ENCODE data around the gene RFX7. TPM values are rescaled to one million over a fixed set of nuclear protein-coding genes. Genes with fewer than 3 reads are reported as not detected.
A peak's percentile ranks its signal among the peaks of the same experiment; 100 is the strongest.
"Not testable (repeated sequence)": the region's sequence is repeated elsewhere in the genome, so short reads cannot be mapped to it uniquely, and the experiment has no call there.

The RFX7 gene
- total and polyA plus RNA-seq, 4 experiments from 2014 or later, result 0.30 to 37.5 (median 19.7) TPM

- peaks cover 21 to 45% (median 42%) of the 10 kb centered on the region in 4 donors for H3K4me1 Mint-ChIP-seq
- peaks cover 3 to 32% (median 16%) of the 10 kb centered on the region in 8 donors for H3K9me3 Mint-ChIP-seq
- H3K9me3 ChIP-seq (ENCODE audit: control insufficient read depth in 1 of 2, low read length in 2 of 2); H3K27ac Mint-ChIP-seq; H3K4me3 Mint-ChIP-seq; H3K4me1 ChIP-seq (ENCODE audit: insufficient read depth, low read length); H3K36me3 ChIP-seq (ENCODE audit: insufficient read depth, low read length); POLR2A ChIA-PET (ENCODE audit: partially characterized antibody); H3K27ac ChIP-seq (ENCODE audit: low read depth, low read length); DNase-seq; H3K27me3 Mint-ChIP-seq; H3K27me3 ChIP-seq (ENCODE audit: insufficient read depth, low read length); CTCF ChIA-PET (ENCODE audit: partially characterized antibody); H3K4me3 ChIP-seq (ENCODE audit: low read length in 2 of 2): not testable (repeated sequence)
- intact Hi-C loops (cut with micrococcal nuclease), result loop anchor here (5.0 kb wide), 1 partner anchor 33 kb away; no protein-coding TSS in a partner anchor
- H3K36me3 Mint-ChIP-seq, result peaks cover 33 to 39% of the 10 kb centered on the region in 2 donors
Measured at GRCh38 chr15:56154768-56155167, 88.9 kb downstream of the RFX7 start.

GRCh38 chr15:56150204-56150603 lies 93.5 kb downstream of the RFX7 start:
- no peak overlapping the region for H3K4me3 Mint-ChIP-seq
- H3K27me3 Mint-ChIP-seq, result no peaks in the 10 kb centered on the region
- ChIA-PET POLR2A (ENCODE audit: partially characterized antibody) (no interaction called here), CTCF (ENCODE audit: partially characterized antibody) (no interaction called here)
- Histone ChIP-seq H3K27ac (ENCODE audit: low read depth, low read length) (no peak overlapping the region), H3K4me3 (ENCODE audit: low read length in 2 of 2) (no peak overlapping the region), H3K27me3 (ENCODE audit: insufficient read depth, low read length) (no peaks in the 10 kb centered on the region), H3K9me3 (ENCODE audit: control insufficient read depth in 1 of 2, low read length in 2 of 2) (no peaks in the 10 kb centered on the region), H3K36me3 (ENCODE audit: insufficient read depth, low read length) (no peaks in the 10 kb centered on the region), H3K4me1 (ENCODE audit: insufficient read depth, low read length) (no peaks in the 10 kb centered on the region)
- H3K4me1 Mint-ChIP-seq, result peaks cover 36 to 64% (median 54%) of the 10 kb centered on the region in 4 donors
- H3K36me3 Mint-ChIP-seq, result peaks cover 42 to 44% of the 10 kb centered on the region in 2 donors
- intact Hi-C loops (cut with micrococcal nuclease), result loop anchor here (5.0 kb wide), 1 partner anchor 37 kb away; no protein-coding TSS in a partner anchor
- no peak overlapping the region for H3K27ac Mint-ChIP-seq
- no peak for DNase-seq
- H3K9me3 Mint-ChIP-seq, result peaks cover 3 to 22% (median 14%) of the 10 kb centered on the region in 8 donors

- H3K4me3 ChIP-seq (ENCODE audit: low read length in 2 of 2), result no peak overlapping the region
- CTCF ChIA-PET (ENCODE audit: partially characterized antibody), result no interaction called here
- Mint-ChIP-seq H3K9me3 (peaks cover 0 to 5% (median 0%) of the 10 kb centered on the region in 8 donors), H3K4me1 (peaks cover 25 to 52% (median 41%) of the 10 kb centered on the region in 4 donors), H3K4me3 (peak overlapping the region in 1 of 8 donors; percentile 31), H3K27me3 (no peaks in the 10 kb centered on the region), H3K36me3 (peaks cover 33 to 34% of the 10 kb centered on the region in 2 donors), H3K27ac (peak overlapping the region in 2 of 7 donors; percentile 32 to 35)
- POLR2A ChIA-PET (ENCODE audit: partially characterized antibody), result no interaction called here
- no peaks in the 10 kb centered on the region for H3K4me1 ChIP-seq (ENCODE audit: insufficient read depth, low read length)
- H3K36me3 ChIP-seq (ENCODE audit: insufficient read depth, low read length), result no peaks in the 10 kb centered on the region
- no peak overlapping the region for H3K27ac ChIP-seq (ENCODE audit: low read depth, low read length)
- DNase-seq, result no peak
- H3K9me3 ChIP-seq (ENCODE audit: control insufficient read depth in 1 of 2, low read length in 2 of 2), result no peaks in the 10 kb centered on the region
- intact Hi-C loops (cut with micrococcal nuclease), result no loop called here
- no peaks in the 10 kb centered on the region for H3K27me3 ChIP-seq (ENCODE audit: insufficient read depth, low read length)
Measured at GRCh38 chr15:56148064-56148463, 95.6 kb downstream of the RFX7 start.

- DNase-seq, result no peak
- H3K4me3 ChIP-seq (ENCODE audit: low read length in 2 of 2), result no peak overlapping the region
- no peaks in the 10 kb centered on the region for H3K27me3 ChIP-seq (ENCODE audit: insufficient read depth, low read length)
Measured at GRCh38 chr15:56146756-56147155, 96.9 kb downstream of the RFX7 start.

GRCh38 chr15:56128081-56128480 lies 115.6 kb downstream of the RFX7 start:
- intact Hi-C loops (cut with micrococcal nuclease), result no loop called here
- H3K27ac ChIP-seq (ENCODE audit: low read depth, low read length), result no peak overlapping the region
- H3K36me3 Mint-ChIP-seq, result peaks cover 58 to 66% of the 10 kb centered on the region in 2 donors
- peaks cover 5 to 9% of the 10 kb centered on the region in 2 donors for H3K9me3 ChIP-seq (ENCODE audit: control insufficient read depth in 1 of 2, low read length in 2 of 2)
- no peak for DNase-seq
- H3K4me1 ChIP-seq (ENCODE audit: insufficient read depth, low read length), result no peaks in the 10 kb centered on the region
- peaks cover 0 to 4% (median 0%) of the 10 kb centered on the region in 4 donors for H3K4me1 Mint-ChIP-seq
- H3K4me3 Mint-ChIP-seq, result no peak overlapping the region
- peaks cover 2 to 52% (median 39%) of the 10 kb centered on the region in 8 donors for H3K9me3 Mint-ChIP-seq
- POLR2A ChIA-PET (ENCODE audit: partially characterized antibody), result no interaction called here
- H3K27me3 ChIP-seq (ENCODE audit: insufficient read depth, low read length), result no peaks in the 10 kb centered on the region
- no peak overlapping the region for H3K27ac Mint-ChIP-seq
- H3K4me3 ChIP-seq (ENCODE audit: low read length in 2 of 2), result no peak overlapping the region
- H3K27me3 Mint-ChIP-seq, result no peaks in the 10 kb centered on the region
- no peaks in the 10 kb centered on the region for H3K36me3 ChIP-seq (ENCODE audit: insufficient read depth, low read length)
- CTCF ChIA-PET (ENCODE audit: partially characterized antibody), result no interaction called here

More at GRCh38 chr15:56146756-56147155, 96.9 kb downstream of the RFX7 start:
- intact Hi-C loops (cut with micrococcal nuclease), result no loop called here
- peaks cover 0 to 3% (median 0%) of the 10 kb centered on the region in 8 donors for H3K9me3 Mint-ChIP-seq
- peaks cover 21 to 39% (median 31%) of the 10 kb centered on the region in 4 donors for H3K4me1 Mint-ChIP-seq
- H3K27ac ChIP-seq (ENCODE audit: low read depth, low read length), result no peak overlapping the region
- no peaks in the 10 kb centered on the region for H3K4me1 ChIP-seq (ENCODE audit: insufficient read depth, low read length)
- peaks cover 36 to 37% of the 10 kb centered on the region in 2 donors for H3K36me3 Mint-ChIP-seq
- ChIA-PET POLR2A (ENCODE audit: partially characterized antibody) (no interaction called here), CTCF (ENCODE audit: partially characterized antibody) (no interaction called here)
- H3K27ac Mint-ChIP-seq, result no peak overlapping the region
- no peak overlapping the region for H3K4me3 Mint-ChIP-seq
- H3K36me3 ChIP-seq (ENCODE audit: insufficient read depth, low read length), result peaks cover 12% of the 10 kb centered on the region
- H3K27me3 Mint-ChIP-seq, result no peaks in the 10 kb centered on the region
- H3K9me3 ChIP-seq (ENCODE audit: control insufficient read depth in 1 of 2, low read length in 2 of 2), result no peaks in the 10 kb centered on the region

- ChIA-PET CTCF (ENCODE audit: partially characterized antibody) (no interaction called here), POLR2A (ENCODE audit: partially characterized antibody) (no interaction called here)
- Histone ChIP-seq H3K36me3 (ENCODE audit: insufficient read depth, low read length) (no peaks in the 10 kb centered on the region), H3K27ac (ENCODE audit: low read depth, low read length) (no peak overlapping the region), H3K4me1 (ENCODE audit: insufficient read depth, low read length) (no peaks in the 10 kb centered on the region), H3K4me3 (ENCODE audit: low read length in 2 of 2) (no peak overlapping the region), H3K9me3 (ENCODE audit: control insufficient read depth in 1 of 2, low read length in 2 of 2) (peaks cover 5 to 9% of the 10 kb centered on the region in 2 donors), H3K27me3 (ENCODE audit: insufficient read depth, low read length) (no peaks in the 10 kb centered on the region)
- Mint-ChIP-seq H3K27ac (no peak overlapping the region), H3K27me3 (no peaks in the 10 kb centered on the region), H3K4me1 (peaks cover 0 to 7% (median 0%) of the 10 kb centered on the region in 4 donors), H3K9me3 (peaks cover 2 to 60% (median 44%) of the 10 kb centered on the region in 8 donors), H3K4me3 (no peak overlapping the region), H3K36me3 (peaks cover 68% of the 10 kb centered on the region in 2 donors)
- intact Hi-C loops (cut with micrococcal nuclease), result no loop called here
- DNase-seq, result no peak
Measured at GRCh38 chr15:56126409-56126808, 117.3 kb downstream of the RFX7 start.

GRCh38 chr15:56124391-56124790 lies 119.3 kb downstream of the RFX7 start:
- H3K4me1 ChIP-seq (ENCODE audit: insufficient read depth, low read length), result no peaks in the 10 kb centered on the region
- H3K27ac Mint-ChIP-seq, result no peak overlapping the region
- intact Hi-C loops (cut with micrococcal nuclease), result no loop called here

More at GRCh38 chr15:56124391-56124790, 119.3 kb downstream of the RFX7 start:
- H3K36me3 ChIP-seq (ENCODE audit: insufficient read depth, low read length), result no peaks in the 10 kb centered on the region
- Mint-ChIP-seq H3K4me1 (peaks cover 0 to 7% (median 0%) of the 10 kb centered on the region in 4 donors), H3K36me3 (peaks cover 61 to 66% of the 10 kb centered on the region in 2 donors), H3K27me3 (no peaks in the 10 kb centered on the region), H3K9me3 (peaks cover 2 to 49% (median 39%) of the 10 kb centered on the region in 8 donors), H3K4me3 (no peak overlapping the region)
- no peak for DNase-seq
- no peaks in the 10 kb centered on the region for H3K27me3 ChIP-seq (ENCODE audit: insufficient read depth, low read length)
- H3K9me3 ChIP-seq (ENCODE audit: control insufficient read depth in 1 of 2, low read length in 2 of 2), result peaks cover 5 to 9% of the 10 kb centered on the region in 2 donors
- no peak overlapping the region for H3K4me3 ChIP-seq (ENCODE audit: low read length in 2 of 2)
- POLR2A ChIA-PET (ENCODE audit: partially characterized antibody), result no interaction called here
- CTCF ChIA-PET (ENCODE audit: partially characterized antibody), result no interaction called here
- no peak overlapping the region for H3K27ac ChIP-seq (ENCODE audit: low read depth, low read length)

All from CD4-positive, alpha-beta memory T cell (primary cell).